NCI-H1048 (cell line): Measurements from ENCODE around the gene RRP15.

Source experiments
- DNase-seq: peaks from one replicate; lab custom pipeline; 2025; lab: John Stamatoyannopoulos, UW

RRP15 gene

DNA sequence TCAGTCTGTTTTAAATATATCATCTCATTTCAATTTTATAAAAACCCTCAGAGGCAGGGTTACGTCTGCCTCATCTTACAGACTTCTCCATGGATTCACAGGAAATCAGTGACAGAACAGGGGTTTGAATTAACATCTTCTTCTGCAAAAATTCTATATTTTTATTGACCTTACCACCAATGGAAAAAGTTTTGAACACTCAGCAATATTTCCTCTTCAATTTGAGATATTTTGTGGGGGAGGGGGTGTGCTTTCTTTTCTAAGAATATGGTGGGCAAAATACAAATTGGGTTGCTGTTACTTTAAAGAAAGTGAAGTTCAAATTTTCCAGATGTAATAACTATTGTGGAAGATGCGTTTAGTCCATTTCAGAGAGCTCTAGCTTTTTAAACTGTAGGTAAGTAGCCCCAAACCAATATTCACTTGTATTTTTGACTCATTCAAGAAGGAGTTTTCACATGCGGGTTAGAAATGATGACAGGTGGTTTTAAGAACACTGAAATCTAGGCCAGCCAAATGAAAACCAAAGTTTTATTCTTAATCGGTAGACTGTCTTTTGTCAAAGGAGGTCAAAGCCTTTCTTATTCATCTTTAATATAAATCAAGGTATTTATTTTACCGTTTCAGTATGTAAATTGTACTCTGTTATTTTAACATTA is 77.5 kb downstream of the RRP15 start:
- DNase-seq: no peak

DNA sequence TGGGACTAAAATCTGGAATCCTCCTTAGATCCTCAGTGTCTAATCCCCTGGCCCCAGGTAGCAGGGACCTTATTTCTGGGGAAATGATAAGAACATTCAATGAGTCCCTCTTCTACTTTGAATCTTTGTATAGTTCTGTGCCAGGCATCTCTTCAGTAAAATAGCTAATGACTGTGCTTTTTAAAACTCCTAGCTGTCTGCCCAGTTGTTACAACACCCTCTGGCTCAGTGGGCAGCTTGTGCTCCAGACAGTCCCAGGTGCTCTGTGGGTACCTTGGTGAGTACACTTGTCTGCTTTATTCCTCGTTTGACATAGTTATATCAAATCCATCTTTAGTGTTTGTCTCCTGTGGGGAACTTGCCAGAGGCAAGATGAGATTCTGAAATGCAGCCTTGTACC is 78.0 kb downstream of the RRP15 start:
- no peak for DNase-seq

DNA sequence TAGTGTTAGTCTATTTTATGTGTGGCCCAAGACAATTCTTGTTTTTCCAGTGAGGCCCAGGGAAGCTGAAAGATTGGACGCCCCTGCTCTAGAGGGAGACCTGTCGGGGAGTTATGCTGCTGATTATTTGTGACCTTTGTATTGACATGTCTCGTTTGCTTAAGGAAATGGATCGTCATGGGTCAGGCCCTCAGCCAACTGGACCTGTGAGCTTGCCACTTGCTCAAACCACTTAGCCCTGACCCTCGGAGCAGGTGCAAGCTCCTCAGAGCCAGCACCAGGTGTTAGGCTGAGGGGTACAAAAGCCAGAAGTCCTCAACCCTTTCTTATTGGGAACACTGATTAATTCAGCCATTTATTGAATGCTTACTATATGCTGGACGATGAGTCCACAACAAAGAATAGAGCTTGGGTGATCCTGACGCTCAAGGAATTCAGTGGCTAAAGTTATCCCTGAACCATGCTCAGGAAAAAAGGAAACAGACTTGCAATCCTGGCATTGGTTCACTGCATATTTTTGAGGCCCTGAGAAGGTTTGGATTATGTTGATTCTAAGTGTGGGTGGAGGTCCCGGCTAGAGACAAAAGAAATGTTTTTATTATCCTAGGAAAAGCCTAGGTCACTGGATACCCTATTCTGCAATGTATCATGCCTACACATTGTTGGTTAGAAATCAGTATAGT is 79.1 kb downstream of the RRP15 start:
- DNase-seq: no peak

DNA sequence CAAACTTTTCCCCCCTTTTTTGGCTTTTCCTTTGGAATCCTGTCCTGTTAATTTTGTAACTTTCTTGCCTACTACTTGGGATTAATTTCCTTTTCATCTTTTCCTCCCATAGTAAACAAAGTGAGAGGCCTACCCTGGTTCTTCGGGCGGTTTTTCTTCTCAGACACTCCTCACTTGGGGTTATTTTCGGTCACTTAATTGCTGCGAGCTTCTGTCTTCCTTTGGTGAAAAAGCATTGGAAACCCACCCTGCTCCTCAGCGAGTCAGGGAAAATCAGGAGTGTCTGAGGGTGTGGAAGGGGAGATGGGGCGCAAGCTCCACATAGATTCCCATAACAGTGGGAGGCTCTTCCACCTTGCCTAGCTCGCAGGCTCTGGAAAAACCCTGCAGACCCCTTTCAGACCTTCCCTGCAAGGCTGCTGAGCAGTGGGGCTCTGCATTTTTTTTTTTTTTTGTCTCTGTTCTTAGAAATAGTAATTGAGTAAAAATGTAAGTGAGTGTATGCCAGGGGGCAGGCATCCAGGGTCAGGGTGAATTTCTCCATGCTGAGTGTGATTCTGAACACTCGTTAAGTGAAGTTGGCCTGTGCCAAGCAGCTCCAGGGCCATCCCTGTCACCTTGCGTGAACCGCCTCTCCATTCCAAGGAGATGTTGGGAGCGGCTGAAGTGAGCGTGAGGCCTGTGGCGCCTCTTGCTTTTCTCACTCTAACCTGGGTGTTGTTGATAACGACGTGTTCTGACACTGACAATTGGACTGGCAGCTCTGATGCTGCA is 80.3 kb downstream of the RRP15 start:
- DNase-seq: no peak

DNA sequence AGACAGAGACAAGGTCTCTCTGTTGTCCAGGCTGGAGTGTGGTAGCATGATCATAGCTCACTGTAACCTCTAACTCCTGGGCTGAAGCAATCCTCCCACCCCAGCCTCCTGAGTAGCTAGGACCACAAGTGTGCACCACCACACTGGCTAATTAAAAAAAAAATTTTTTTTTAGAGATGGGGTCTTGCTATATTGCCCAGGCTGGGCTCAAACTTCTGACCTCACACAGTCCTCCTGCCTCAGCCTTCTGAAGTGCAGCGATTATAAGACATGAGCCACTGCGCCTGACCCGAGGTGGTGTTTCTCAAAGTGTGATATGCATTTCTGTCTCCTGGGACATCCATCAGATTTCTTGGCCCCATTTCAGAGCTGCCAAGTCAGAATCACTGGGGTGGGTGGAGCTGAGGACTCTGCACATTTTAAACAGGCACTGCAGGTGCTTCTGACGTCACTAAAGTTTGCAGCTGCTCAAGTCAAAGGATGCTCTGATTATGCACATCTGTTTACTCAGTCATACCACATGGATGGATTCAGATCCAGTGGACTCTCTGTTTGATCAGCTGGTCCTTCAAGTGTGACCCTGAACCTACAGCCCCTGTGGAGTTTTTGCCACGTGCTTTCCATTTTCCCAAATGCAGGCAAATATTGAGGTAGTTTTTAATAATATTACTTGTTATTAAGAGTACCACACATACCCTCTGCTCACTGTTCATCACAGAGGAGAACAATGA is 81.4 kb downstream of the RRP15 start:
- DNase-seq: no peak

DNA sequence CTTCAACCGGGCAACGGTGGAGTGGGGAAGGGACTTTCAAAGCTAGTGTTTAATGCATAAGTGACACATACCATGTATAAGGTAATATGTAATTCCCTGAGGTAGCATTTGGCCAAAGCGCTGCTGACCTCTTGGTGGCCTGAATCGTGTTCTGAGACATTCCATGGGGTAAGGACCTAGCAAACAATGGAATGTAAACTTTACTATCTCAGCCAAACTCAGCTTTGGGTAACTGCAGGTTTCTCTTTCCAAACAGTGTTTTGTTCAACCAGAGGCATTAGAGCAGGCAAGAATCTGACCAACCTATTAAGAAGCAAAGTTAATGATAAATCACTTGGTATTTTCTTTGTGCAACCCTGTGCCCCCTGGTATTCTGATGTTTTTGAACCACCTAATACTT is 82.0 kb downstream of the RRP15 start:
- no peak for DNase-seq

DNA sequence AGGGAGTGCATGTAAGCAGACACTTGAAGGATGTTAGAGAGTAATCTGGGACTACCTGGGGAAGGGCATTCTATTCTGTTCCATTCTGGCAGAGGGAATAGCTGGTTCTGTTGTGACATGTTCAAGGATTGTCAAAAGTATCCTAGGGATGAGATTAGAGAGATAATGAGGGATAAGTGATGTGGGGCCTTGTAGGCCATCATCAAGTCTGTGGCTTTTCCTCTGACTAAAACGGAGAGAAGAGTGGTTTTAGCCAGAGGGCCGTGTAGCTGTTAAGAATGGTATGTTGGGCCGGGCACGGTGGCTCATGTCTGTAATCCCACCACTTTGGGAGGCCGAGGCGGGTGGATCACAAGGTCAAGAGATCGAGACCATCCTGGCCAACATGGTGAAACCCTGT is 83.6 kb downstream of the RRP15 start:
- no peak for DNase-seq

DNA sequence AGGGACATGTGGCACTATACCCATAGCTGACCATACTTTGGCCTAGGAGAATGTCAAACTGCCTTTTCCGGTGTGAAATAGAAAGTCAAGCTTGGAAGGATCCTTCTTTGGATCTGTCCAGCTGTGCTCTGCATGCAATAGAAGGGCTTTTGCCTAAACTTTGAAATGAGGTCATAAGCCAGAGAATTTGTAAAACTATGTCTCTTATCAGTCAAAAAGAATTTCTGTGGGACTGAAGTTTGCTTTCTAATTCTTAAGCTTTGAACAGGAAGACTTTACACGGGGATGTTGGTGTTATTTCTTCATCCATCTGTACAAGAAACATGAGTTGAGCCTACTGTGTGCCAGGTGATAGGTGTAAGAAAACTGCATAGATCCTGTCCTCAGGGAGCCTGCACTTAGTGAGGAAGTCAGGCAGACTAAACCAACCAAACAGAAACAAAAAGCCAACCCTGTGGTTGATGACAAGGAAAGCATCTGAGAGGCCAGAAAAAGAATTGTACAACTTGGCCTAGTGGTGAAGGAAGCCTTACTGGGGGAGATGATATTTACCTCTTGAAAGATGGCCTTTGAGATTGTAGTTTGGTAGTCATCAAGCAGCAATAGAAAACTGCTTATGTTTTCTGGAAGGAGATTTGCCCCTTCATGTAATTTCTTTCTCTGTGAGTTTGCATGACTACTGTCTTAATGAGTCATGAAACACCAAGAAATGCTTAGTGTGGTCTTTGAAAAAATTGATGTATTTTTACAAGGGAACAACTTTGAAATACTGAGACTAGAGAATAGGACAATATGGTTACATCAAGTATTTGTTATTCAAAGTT is 84.8 kb downstream of the RRP15 start:
- DNase-seq: no peak

DNA sequence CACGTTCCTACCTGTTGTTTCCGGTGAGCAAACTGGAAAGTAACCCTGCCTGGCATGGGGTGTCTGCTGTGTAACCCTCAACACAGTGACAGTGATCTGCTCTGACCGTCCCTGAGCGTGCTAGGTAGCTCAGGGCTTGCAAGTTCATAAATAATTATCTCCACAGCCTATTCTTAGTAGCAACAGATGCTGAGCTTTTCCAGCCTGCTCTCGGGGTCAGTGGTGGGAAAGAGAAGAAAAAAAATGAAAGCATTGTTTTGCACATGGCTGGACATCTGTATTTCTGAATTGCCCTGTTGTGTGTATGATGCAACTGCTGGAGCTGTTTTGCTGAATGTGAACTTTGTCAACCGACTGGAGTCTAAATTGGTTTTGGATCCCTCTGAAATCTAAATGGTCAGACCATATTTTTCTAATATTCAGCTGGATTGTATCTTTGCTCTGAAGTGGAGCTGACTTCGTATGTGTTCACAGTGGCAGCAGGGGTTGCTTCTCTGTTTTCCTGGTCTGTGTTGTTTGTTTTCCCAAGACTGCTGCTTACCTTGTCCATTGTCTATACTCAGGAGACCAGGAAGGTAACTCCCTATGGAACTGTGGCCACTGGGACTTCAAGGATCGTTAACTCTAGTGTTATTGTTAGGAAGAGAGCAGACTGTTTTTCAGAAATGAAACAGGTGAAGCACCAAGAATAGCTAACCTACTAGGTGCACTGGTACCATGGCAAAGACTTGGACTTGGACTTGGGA is 87.0 kb downstream of the RRP15 start:
- no peak for DNase-seq

DNA sequence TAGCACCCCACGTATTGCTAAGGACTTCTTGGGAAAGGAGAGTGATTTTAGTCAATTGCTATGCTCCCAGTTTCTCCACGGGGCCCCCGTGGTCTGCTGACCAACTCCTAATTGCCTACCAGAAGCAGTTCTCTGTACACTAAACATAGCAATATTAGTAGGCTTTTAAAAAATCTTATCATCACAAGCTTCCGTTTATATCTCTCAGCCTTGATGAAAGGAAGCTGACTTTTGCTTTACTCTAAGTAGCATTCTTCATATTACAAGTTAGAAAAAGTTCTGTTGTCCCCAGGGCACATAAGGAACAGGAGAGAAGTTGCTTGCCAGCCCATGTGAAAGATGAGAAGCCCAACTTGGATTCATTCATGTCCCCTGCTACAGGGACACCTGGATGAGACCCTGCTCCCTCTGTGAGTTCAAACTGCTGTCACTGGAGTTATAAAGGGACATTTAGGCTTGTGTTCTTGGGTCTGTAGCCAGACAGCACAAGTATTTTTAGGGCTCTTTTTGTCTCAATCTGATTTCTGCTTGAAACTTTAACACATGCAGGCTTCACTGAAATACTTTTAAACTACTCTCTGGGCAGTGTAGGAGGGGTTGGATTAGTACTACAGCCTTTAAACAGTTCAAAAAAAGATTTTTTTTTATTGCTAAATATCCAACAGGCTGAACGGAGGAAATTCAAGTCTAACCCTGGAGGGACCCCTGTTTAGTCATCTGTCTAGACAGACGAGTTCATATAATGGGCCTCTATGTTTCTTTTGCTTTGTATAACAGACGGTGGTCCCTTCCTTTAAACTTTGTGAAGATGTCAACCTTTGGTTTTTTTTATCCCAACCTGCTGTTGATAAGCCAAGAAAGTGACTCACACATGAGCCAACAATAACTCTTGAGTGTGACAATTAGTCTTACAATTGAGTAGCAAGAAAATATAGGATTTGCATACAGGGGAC is 89.6 kb downstream of the RRP15 start:
- DNase-seq: no peak

DNA sequence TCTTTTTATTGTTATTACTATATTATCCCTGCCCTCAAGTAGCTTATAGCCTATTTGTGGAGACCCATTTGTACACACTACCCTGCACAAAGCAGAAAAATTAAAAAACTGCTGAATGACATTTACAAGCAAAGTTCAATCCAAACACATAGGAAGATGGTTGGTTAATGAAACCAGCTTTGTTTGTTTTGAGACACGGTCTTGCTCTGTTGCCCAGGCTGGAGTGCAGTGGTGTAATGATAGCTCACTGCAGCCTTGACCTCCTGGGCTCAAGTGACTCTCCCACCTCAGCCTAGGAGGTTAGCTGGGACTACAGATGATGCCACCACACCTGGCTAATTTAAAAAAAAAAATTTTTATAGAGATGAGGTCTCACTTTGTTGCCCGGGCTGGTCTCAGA is 91.6 kb downstream of the RRP15 start:
- no peak for DNase-seq

DNA sequence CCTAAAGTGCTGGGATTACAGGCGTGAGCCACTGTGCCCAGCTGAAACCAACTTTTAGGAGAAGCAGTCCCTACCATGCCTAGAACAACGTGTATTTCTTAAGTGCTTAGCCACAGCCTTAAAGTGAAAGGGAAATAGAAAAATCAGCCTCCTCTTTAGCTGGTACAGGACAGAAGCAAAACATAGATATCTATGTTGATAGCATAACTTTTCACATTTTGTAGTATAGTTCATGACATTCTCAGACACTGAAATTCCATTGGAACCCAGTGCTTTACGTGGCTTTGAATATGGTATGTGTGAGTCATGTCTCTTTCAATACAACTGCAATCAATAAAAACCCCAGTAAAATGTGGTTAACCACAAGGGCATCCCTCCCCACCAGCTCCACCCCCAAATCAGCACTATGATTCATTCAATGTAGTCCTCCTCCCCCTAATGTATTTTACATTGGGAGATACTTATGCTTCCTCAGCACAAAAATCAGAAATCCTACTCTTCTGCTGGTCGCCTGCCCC is 92.1 kb downstream of the RRP15 start:
- DNase-seq: no peak

DNA sequence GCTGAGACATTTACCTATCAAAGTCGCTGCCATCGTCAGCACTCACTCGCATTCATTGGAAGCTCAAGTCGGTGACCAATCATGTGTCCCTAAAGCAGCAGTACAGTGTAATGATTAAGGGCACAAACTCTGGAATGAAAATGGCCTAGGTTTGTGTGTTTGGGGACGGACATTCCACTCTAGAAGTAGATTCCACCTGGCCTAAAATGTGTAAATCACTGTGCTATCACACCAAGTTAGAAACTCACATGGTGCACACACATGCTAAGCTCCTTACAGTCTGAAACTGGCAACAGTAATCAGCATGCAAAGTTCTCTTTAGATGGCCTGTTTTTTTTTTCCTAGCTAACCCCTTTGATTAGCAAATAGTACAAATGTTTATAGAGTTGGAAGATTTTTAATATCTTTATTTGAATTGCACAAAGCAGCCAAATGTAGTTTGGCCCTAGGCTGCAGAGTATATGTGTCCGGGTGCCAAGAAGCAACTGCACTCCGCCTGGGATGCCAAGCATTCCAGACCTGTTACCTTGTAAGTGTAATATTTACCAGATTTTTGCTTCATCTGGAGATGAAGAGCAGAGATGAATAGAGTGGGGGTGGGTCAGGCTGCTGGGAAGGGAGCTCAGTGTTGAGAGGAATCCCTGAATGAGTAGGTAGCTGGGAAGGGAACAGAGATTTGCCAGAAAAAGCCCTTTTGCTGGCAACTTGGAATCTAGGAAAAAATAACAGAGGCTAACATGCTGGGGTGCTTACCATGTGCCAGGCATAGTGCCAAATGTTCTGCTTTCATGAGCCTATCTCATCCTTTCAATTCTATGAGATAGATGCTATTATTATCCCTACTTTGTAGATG is 95.3 kb downstream of the RRP15 start:
- DNase-seq: peak; percentile 83

DNA sequence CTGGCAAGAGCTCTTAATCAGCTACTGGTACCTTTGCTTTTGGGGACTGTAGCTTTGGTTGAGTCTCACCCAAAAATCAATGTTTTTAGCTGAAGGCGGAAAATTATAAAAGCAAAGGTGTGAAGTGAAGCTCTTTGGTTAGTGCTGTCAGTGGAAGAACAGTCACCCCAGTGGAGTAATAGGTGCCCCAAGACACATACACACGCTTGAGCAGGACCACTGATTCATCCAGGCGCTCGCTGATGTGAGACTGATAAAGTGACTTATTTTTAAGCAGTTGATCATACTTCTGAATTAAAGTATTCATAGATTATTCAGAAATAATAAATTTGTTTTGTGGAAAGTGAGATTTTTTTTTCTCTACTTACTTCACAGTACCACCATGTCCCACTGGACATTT is 97.2 kb downstream of the RRP15 start:
- DNase-seq: no peak

DNA sequence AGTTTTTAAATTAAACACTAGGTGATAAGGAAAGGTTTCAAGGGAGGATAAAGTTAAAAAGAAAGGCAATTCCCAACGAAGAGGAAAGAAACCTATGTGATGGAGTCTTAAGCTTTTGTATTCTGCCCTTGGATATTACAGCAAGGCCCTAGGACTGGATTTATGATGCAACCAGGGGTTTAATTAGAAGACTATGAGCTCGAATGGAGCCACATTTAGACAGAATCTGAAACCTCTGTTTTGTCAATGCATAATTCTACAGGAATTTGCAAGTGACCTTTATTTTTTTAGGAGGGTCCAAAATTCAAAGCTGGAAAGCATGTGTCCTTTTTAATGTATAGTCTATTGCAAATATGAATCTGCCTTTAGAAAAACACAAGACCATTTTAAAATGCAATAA is 98.0 kb downstream of the RRP15 start:
- DNase-seq: no peak

DNA sequence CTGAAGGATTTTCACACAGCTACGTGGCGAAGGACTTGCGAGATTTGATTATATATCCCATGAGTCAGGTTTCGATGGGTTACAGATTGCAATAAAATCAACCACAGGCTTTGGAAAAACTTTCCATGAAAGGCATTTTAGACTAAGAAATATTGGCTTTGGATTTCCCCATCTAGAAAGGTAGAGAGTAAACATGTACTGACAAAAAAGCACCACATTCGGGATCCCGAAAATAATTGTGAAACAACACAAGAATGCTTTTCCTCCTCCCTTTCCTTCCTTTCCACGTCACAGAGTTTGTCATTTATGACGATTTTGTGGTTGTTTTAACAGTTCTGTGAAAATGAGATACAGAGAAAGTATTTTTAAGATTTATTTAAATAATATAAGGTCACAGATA is 98.6 kb downstream of the RRP15 start:
- DNase-seq: no peak

DNA sequence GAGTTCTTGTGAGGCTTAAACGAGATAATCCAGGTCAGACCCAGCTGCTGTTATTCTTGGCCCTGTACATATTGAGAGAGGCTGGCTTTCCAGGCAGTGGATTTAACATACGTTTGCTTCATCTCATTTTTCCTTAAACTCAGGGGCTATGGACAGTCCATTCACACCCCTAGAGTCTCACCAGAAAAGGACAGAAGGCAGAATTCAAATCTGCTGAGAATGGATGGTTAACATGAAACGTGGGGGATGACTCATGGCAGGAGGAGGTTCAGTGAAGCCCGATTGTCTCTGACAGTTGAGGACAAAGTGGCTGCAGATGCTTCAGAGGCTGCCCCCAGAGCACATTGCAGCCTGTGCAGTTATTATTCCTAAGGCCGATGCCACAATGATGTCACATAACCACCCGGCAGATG is 99.5 kb downstream of the RRP15 start:
- DNase-seq: no peak
